NOMO-1 treated with DMSO at 0.1 percent for 48 hours (cell line): Measurements from ENCODE around the gene CMTM5.
A peak's percentile ranks its signal among the peaks of the same experiment; 100 is the strongest.

ENCODE experiments used
- DNase-seq: peaks from one replicate; lab custom pipeline; 2025; ENCODE audit not compliant: unreplicated experiment; lab: John Stamatoyannopoulos, UW

The CMTM5 gene, protein sequence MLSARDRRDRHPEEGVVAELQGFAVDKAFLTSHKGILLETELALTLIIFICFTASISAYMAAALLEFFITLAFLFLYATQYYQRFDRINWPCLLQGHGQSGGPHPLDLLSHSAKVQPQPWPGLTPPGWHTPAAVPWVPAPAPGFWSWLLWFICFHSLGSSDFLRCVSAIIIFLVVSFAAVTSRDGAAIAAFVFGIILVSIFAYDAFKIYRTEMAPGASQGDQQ

DNA sequence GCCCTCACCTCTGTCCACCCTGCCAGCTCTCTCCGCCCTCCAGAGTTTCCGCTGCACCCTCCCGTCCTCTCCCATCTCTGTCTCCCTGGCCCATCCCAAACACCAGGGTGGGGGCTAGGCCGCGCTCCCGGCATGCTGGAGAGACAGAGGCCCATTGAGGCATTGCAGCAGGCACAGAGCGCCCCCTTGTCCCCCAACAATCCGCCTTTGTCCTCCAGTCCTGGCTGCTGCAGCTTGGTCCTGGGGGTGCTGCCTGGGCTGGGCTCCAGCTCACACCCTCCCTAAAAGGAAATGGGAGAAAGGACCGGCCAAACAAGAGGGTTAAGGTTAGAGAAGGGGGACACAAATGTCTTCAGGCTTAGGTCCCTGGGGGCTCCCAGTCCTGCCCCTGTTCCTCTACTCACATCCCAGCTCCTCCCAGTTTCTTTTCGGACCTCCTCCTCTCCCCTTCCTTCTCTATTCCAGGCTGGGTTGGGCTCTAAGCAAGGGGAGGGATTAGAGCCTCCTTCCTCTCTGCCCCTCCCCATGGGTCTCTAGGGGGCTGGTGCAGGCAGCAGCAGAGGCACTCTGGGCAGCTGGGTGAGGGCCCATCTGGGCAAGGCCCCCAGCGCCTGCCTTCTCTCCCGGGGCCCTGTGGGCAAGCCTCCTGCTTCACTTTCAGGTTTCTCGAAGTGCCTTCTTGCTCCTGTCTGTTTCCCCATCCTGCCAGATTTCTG is at the start of gene CMTM5:
CMTM5 (plus strand) TSS at position 565 of the 716 bp plus-strand sequence. CDS start 206 bp downstream, outside the sequence.
- no peak for DNase-seq

DNA sequence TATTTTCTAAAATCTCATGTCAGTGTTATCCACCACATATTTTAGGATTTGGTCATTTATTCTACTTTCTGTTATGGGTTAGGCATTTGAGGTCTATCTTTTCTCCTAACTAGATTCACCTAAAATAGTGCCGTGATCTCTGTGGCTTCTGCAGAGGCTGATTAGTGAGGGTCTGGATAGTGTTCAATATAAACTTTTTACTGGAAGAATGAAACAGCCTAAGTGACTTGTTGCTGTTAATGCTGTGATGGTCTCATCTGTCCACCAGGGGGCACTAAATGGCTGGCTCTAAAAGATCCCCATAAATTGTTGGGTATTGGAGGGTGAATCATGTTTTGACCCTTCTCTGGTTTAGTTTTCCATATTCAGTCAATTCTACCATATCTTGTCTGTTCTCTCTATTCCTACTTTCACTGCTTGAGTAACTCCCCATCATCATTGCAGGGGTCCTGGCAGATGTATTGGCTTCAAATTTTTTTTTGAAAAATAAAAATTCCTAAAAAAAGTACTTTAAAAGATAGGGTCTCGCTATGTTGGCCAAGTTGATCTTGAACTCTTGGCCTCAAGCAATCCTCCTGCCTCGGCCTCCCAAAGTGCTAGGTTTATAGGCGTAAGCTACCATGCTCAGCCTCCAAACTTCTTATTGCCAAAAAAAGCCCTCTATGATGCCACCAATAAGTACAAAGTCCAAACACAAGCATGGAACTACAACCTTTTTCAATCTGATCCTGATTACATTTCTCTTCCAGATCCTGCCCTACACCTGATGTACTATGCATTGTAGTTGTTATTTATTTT is 48.7 kb upstream of the CMTM5 start:
- DNase-seq, result peak; percentile 60

DNA sequence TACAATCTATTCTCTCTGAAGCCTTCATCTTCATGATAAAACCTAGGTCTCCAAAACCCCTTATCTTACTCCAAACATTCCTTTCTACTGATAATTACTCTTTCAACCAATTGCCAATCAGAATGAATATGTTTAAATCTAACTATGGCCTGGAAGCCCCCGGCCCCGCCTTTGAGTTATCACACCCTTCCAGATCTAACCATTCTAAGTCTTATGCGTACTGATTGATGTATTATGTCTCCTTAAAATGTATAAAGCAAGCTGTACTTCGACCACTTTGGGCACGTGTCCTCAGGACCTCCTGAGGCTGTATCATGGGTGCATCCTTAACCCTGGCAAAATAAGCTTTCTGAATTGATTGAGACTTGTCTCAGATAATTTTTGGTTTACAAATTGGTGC is 41.2 kb upstream of the CMTM5 start:
- DNase-seq, result no peak

DNA sequence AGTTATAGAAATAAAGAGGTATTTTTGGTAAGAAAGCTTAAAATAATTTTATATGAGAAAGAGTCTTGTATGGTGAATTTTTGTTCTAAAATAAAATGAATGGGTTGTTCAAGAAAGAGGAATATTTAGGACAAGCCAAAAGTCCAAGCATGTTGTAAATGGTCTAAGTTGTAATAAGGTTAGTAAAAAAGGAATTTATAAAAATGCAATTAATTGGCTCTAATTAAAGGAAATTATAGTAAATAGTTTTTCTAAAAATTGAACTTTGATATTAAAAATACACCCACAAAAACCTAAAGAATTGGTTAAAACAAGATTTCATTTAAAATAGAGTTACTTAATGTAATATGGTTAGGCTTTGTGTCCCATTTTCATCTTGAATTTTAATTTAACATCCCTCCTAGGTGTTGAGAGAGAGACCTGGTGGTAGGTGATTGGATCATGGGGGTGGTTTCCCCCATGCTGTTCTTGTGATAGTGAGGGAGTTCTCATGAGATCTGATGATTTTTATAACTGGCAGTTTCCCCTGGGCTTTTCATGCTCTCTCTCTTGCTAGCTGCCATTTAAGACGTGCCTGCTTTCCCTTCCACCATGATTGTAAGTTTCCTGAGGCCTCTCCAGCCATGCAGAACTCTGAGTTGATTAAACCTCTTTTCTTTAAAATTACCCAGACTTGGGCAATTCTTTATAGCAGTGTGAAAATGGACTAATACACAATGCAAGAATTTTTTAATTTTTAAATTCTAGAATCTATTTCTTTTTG is 37.2 kb upstream of the CMTM5 start:
- DNase-seq, result no peak

DNA sequence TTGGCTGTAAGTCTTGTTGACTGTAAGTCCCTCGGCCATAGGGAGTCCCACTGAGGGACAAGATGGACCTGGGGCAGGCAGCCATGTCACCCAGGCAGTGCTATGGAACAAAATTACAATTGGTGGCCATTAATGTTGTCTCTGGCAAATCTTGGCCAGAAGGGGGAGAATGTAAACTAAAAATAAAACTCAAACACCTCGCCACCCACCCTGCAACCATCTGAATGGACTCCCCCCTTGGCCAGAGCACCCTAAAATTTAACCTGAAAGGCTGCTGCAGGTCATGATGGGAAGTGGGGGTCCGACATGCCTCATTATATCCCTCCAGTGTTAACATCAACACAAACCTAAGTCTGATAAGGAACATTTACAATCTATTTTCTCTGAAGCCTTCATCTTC is 32.4 kb upstream of the CMTM5 start:
- no peak for DNase-seq

DNA sequence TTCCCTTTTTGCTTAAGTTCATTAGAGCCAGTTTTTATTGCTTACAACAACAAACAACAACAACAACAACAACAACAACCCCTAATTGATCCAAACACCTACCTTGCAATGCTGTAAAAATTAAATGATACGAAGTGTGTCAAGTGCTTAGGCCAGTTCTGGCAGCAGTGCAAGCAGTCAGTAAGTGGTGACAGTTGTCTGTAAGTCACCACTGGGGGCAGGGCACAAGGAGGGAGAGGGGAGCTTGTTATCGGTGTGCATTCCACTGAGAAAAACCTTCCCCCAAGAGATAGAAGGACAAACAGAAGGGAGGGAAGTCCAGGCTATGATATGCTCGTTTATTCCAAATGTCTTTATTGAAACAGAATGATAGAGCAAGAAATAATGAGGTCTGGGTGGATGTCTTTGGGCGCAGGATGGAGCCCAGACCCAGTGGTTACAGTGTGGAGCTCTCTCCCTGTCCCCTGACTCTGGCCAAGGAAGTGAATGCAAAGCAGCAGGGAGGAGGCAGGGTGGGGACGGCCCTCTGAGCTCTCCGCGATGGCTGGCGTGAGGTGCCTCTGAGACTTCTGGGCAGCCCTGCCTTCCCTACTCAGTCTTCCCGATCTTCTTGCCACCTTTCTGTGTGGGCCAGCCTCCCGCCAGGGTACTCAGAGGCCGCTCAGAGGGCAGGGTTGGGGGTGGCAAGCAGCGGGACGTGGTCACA is 30.7 kb upstream of the CMTM5 start:
- no peak for DNase-seq

DNA sequence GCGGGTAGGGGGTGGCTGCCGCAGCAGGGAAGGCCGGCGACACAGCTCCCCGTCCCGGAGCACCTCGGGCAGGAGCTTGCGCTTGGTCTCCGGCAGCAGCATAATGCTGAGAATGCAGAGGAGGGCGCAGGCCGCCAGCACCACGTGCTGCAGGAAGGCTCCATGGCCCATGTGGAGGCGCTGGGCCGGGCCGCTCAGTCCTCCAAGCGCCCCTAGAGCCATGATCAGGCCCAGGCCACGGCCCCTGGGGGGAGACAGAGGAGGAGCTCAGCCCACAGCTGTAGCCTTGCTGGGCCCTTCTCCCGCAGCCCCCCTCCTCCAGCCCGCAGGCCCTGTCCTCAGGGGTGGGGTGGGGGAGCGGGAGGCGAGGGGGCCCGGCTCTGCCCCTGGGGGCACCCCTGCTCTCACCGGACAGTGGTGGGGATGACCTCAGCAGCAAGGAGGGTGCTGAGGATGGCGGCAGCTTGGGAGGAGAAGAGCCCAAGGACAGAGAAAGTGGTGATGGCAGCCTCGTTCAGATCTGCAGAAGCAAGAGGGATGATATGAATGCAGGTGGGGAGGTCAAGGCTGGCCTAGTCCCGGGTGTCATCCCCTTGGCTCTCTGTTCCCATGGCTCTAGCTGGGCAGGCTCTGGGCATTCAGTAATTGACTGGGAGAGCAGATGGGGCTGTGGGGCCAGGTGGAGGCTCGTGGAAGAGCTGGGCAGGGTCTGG is 30.0 kb upstream of the CMTM5 start:
- no peak for DNase-seq

DNA sequence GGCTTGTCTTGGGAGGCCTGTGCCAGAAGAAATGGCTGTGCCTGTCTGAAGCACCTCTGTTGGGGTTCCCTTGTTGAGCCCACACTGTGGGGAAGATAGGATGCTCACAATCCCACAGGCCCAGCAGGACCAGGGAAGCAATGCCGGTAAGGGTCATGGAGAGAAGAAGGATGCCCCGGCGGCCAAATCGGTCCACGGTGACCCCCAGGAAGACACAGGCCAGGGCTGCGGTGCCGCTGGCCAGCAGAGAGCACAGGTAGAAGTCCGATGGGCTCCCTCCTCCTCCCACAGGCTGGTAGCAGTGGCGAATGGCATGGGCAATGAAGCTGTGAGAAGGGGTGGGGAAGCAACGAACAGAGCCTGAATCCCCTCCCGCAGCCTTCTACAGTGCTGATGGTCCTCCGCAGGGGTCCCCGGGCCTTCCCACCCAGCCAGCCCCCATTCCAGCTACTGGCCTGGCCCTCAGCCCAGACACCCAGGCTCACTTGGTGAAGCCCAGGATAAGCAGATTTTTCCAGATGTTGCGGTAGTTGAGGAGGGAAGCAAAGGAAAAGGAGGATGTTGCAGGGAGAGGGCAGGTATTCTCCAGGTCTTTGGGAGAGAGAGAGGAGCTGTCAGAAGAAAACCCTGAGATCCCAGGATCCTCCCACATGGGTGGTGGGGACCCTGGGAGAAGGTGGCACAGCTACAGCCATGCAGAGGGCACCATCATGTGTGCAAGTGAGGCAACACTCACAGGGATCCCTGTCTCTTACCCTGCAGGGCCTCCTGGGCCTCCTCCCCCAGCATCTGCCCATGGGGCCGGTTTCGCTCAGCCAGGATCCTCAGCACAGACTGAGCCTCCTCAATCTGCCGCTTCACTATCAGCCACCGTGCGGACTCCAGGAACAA is 29.2 kb upstream of the CMTM5 start:
- no peak for DNase-seq

DNA sequence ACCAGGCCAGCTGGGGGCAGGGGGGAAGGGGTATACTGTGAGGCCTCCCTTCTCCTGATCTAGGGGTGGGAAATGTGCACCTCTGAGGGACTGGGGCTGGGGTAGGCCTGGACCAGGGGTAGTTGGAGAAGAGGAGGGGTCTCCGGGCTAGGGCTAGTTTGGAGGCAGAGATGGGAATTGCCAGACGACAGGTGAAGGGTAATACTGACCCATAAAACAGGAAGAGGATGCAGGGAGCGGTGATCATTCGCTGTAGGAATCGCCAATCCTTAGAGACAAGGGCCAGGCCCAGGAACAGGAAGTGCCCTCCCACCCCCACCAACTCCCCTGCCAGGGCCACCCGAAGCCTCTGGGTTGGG is 28.6 kb upstream of the CMTM5 start:
- no peak for DNase-seq

DNA sequence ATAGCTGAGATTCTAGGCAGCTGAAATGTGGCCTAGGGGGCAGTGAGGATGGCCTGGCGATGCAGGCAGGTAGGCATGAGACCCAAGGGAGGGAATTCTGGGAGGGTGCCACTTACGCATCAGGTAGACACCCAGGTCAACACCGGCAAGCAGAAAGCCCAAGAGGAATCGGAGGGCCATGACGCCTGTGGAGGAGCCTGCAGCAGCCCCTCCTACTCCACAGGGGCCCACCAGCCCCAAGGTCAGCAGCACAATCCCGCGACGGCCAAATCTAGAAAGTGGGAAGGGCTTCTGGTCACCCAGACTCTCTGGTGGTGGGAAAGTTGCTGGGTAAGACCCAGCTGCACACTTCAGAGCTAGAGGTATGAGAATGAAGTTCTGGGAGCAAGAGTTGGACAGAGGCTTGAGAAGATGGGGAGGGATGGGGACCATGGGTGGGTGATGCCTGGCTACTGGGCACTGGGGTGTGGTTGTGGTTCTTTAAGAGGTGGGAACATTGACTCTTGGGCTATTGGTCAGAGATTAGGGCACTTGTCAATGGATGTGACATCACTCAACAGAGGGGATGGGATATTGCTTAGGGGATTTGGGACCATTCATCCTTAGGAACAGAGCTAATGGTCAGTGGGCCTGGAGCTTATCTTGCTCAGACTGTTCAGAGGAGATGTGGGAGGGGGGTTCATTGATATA is 27.5 kb upstream of the CMTM5 start:
- DNase-seq, result no peak

DNA sequence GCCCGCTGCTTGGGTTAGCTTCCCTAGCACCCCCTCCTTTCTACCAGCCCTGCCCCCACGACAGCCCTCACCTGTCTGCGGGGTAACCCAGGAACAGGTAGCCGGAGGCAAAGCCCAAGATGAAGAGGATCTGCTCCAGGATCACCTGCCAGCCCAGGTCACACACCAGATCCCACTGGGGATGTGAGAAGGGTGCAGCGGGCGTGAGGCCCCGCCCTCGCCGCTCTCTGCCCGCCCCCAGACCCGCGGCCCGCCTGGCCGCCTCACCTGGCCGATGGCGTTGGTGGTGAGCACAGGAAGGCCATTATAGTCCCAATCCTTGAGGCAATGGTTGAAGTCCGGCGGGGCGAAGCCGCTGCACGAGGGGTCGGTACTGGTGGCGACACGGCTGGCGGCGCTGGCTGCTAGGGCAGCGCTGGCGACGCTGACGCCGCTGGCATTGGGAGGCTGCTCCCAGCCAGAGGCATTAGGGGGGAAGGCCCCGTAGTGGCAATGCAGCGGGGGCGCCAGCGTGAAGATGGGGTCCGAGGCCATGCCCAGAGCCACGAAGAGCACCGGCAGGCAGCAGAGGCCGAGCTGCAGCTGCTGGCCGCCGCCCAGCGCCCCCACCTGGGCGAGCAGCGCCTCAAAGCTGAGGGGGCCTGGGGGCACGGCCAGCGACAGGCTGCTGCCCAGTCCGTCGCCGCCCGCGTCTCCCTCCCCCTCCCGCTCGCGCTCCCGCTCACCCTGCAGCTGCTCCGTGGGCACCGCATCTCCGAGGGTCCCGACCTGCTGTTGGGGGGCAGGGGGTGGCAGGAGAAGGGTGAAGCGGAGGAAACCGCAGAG is 25.0 kb upstream of the CMTM5 start:
- DNase-seq, result no peak

DNA sequence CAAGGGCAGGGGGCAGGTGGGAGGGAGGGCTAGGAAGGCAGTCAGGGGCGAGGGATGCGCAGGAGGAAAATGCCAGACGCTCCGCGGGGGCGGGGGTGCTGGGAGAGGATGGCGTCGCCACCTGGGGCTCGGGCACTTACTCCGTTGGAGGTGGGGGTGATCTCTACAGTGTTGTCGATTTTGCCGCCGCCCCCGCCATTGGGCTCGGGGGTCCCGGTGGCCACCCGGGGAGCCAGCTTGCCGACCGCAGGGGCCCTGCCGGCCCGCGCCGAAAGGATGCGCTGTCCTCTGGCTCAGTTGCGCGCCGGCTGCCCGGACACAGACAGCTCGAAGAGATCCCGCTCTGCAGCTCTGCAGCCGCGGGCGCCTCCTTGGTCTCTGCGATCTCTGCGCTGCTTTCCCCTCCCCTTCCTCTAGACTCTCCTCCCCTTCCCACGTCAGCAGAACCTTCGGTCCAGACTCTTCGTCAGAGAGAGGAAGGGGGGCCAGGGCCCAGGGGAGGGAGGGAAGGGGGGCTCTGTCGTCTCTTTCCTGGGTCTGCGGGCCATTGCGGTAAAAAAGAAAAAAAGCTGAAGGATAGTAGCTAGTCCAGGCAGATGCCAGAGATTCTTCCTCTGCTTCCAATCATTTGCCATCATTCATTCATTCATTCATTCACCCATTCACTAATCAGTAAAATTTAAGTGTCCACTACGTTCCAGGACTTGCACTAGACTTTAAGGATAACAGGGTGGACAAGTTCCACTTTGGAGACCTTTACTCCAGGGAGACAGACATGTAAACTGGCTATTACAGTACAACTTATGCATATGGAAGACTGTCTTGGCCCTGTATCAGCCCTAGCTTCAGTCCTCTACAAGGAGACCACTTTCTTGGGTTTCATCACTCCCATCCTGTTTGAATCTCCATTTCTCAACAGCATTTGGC is 24.1 kb upstream of the CMTM5 start, which contains the start of gene SLC22A17:
SLC22A17 (minus strand) TSS at position 382 of the 927 bp plus-strand sequence.
- peak; percentile 13 for DNase-seq

DNA sequence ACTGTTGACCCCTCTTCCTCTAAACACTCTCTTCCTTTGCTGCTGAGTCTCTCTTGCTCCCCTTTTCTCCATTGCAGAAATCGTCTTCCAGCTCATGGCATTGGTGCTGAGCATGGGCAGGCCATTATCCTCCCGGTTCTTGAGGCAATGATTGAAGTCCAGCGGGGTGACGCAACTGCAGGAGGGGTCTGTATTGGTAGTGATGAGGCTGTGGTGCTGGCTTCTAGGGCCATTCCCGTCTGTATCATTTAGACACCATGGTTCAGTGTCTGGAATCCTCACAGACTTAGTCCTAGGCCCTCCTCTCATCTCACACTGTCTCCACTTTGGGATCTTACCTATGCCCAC is 23.4 kb upstream of the CMTM5 start:
- DNase-seq, result no peak

DNA sequence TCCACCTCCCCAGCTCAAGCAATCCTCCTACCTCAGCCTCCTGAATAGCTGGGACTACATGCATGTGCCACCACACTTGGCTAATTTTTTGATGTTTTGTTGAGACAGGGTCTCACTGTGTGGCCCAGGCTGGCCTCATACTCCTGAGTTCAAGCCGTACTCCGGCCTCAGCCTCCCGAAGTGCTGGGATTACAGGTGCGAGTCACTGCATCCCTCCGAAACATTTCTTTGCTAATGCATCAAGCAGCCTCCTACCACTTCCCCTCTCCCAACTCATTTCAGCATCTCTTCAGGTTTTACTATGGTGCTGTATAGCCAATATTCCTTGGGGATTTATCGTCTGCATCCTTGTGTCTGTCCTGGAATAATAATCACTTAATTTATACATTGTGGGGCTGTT is 21.9 kb upstream of the CMTM5 start:
- DNase-seq, result no peak

DNA sequence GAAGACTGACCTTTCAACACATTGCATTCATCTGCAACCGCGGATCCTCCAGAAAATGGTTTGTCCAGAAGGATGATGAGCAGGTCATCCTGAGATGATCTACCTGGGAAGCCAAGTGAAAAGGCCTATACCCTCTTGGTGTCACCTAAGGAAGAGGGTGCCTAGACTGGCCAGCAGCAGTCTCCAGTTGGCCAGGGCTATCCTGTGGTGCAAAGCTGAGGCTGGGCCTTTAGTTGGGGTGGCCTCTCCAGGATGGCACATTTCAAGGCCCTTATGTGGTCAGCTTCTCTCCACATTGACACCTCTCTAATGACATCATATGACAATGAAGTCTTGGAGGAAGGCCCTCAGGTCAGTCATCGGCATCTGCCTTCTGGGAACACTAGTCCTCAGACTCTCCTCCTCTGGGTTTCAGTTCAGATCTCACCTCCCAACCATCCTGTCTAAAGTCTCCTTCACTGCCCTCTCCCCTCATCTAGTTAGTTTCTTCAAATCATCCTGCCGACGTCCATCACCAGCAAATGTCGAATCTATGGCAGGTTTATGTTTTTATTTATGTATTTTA is 20.9 kb upstream of the CMTM5 start:
- no peak for DNase-seq

DNA sequence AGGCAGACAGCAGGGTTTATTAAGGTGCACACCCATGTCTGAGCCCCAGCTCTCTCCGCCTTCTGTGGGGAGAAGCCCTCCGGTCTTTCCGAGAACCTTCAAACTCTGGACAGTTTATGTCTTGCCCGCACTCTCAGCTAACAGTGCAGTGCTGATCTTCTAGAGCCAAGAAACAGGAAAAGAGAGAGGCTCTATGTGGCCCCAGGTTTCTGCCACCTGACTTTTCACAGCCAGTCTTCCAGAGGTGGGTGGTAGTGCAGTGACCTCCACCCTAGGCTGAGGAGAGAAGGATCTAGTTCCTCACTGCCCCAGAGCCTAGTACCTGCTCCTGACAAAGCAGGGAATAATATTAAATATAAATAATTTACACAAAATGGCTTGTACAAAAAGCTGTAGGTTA is 20.2 kb upstream of the CMTM5 start:
- DNase-seq, result no peak
